Astrocyte of the cerebellum (primary cell): ENCODE measurements around the gene RREB1.

Source experiments
- DNase-seq: peaks from one replicate; pipeline ENCODE4 v3.0.0-alpha.2; 2011; ENCODE audit warnings: low read depth
- H3K4me3 ChIP-seq: 2 replicates; pipeline ENCODE4 v1.5.1; 2011; ENCODE audit warnings: mild to moderate bottlenecking, low read depth, low read length, moderate library complexity
- CTCF ChIP-seq: IDR thresholded peaks from 2 replicates; pipeline ENCODE4 v1.5.1; 2012; ENCODE audit warnings: low read length, low read depth, moderate library complexity, mild to moderate bottlenecking; ENCODE audit errors: missing control alignments
- in situ Hi-C: cut with HindIII; loops from 2 replicates; pipeline ENCODE4 v1.10.0; 2017; ENCODE audit warnings: low sequenced_read_pairs

RREB1 gene

GRCh38 chr6:7161845-7162244 lies 54.1 kb downstream of the RREB1 start:
- DNase-seq = no peak
- no peak for TF ChIP-seq CTCF
- H3K4me3 ChIP-seq = no peak overlapping the region
- in situ Hi-C loops = no loop called here

- TF ChIP-seq CTCF = no peak
- no peak for DNase-seq
- in situ Hi-C loops = no loop called here
- H3K4me3 ChIP-seq = no peak overlapping the region
Observed at GRCh38 chr6:7163661-7164071, 55.9 kb downstream of the RREB1 start.

GRCh38 chr6:7164536-7165001 lies 56.8 kb downstream of the RREB1 start:
- DNase-seq = no peak
- TF ChIP-seq CTCF = no peak
- no peak overlapping the region for H3K4me3 ChIP-seq
- in situ Hi-C loops = no loop called here

- no peak overlapping the region for H3K4me3 ChIP-seq
- TF ChIP-seq CTCF = no peak
- DNase-seq = no peak
- in situ Hi-C loops = no loop called here
Observed at GRCh38 chr6:7165002-7165889, 57.5 kb downstream of the RREB1 start.

- DNase-seq = no peak
- TF ChIP-seq CTCF = no peak
- H3K4me3 ChIP-seq = no peak overlapping the region
- in situ Hi-C loops = no loop called here
Observed at GRCh38 chr6:7165890-7166267, 58.1 kb downstream of the RREB1 start.

- H3K4me3 ChIP-seq = no peak overlapping the region
- no peak for TF ChIP-seq CTCF
- no peak for DNase-seq
- in situ Hi-C loops = no loop called here
Observed at GRCh38 chr6:7166410-7167293, 58.9 kb downstream of the RREB1 start.
